ENCODE measurements around the gene ZKSCAN4.

The ZKSCAN4 gene

DNA sequence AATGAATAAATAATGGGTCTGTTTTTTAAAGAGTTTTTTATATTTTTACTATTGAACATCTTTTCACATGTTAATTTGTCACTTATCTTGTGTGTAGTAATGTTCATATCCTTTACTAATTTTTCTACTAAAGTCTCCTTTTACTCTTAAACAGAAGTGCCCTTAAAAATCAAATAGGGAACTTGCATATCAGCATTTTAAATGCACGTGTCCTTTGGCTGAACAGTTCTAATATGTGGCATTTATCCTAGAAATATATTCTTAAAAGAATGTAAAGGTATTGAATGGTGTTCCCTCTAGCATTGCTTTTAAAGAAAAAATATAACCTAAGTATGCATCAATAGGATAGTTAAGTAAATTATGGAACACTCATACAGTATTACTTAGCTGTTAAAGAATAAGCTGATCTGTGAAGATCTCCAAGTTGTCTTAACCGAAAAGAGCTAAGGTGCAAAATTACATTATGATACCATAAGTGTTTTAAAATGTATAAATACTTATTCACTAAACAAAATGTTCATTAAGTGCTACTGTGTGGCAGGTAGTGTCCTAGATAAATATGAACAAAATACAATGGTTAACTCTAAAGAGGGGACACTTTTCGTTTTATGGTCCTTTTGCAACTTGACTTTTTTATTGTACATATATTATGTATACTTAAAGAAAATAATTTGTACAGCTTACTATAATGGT, 28.7 kb upstream of the ZKSCAN4 start:
- no peaks in the 10 kb centered on the region for H3K9me2 ChIP-seq (replicated peaks; ENCODE audit: control insufficient read depth, low read length)
- no peaks in the 10 kb centered on the region for H3F3A ChIP-seq (ENCODE audit: control insufficient read depth, insufficient read depth)
- peaks cover 8% of the 10 kb centered on the region for H3K79me2 ChIP-seq (ENCODE audit: control insufficient read depth, low read length)
- peak overlapping the region; percentile 92 for H3K4me2 ChIP-seq (ENCODE audit: low read length)
- TF ChIP-seq, protein P1, sequence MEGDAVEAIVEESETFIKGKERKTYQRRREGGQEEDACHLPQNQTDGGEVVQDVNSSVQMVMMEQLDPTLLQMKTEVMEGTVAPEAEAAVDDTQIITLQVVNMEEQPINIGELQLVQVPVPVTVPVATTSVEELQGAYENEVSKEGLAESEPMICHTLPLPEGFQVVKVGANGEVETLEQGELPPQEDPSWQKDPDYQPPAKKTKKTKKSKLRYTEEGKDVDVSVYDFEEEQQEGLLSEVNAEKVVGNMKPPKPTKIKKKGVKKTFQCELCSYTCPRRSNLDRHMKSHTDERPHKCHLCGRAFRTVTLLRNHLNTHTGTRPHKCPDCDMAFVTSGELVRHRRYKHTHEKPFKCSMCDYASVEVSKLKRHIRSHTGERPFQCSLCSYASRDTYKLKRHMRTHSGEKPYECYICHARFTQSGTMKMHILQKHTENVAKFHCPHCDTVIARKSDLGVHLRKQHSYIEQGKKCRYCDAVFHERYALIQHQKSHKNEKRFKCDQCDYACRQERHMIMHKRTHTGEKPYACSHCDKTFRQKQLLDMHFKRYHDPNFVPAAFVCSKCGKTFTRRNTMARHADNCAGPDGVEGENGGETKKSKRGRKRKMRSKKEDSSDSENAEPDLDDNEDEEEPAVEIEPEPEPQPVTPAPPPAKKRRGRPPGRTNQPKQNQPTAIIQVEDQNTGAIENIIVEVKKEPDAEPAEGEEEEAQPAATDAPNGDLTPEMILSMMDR (IDR thresholded peaks at IDR 0.05; ENCODE audit: low read depth, low read length, poor library complexity, severe bottlenecking), result no peak
- no peak for TF ChIP-seq EZH2phosphoT487 (IDR thresholded peaks at IDR 0.05; ENCODE audit: borderline replicate concordance, low read length)
- no peaks in the 10 kb centered on the region for H3K27me3 ChIP-seq (ENCODE audit: control insufficient read depth, low read length)
- H3K4me1 ChIP-seq (ENCODE audit: control insufficient read depth, low read length), result peaks cover 13% of the 10 kb centered on the region
- H3K9me3 ChIP-seq (ENCODE audit: control insufficient read depth, insufficient read depth, low read length), result no peaks in the 10 kb centered on the region
- peak overlapping the region; percentile 80 for H3K4me3 ChIP-seq (ENCODE audit: low read length)
- H3K27ac ChIP-seq (ENCODE audit: low read depth, low read length), result no peak overlapping the region
- H3K36me3 ChIP-seq (ENCODE audit: control insufficient read depth, low read length), result peaks cover 13% of the 10 kb centered on the region
- H4K20me1 ChIP-seq (ENCODE audit: control insufficient read depth, insufficient read depth, low read depth, low read length), result no peaks in the 10 kb centered on the region

DNA sequence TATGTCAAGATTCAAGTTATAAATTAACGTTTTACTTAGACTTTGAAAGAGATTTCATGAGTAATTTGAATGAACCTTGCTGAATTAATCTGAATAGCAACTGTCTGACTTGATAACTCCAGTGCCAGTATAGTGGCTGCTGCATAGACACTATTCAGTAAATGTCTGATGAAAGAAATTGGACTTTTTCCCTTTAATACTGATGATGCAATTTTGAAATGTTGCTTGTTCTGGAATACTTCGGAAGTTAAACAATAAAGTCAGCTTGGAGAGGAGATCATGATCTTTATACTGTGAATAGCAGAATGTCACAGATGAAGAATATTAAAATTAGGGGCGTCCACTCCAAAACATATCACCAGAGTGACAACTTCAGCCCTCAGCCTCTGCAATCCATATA, 25.7 kb upstream of the ZKSCAN4 start:
- Histone ChIP-seq H3K36me3 (ENCODE audit: control insufficient read depth, low read length) (peaks cover 18% of the 10 kb centered on the region), H3K9me3 (ENCODE audit: control insufficient read depth, insufficient read depth, low read length) (no peaks in the 10 kb centered on the region), H3K4me3 (ENCODE audit: low read length) (no peak overlapping the region), H3K4me2 (ENCODE audit: low read length) (no peak overlapping the region), H4K20me1 (ENCODE audit: control insufficient read depth, insufficient read depth, low read depth, low read length) (no peaks in the 10 kb centered on the region), H3K27me3 (ENCODE audit: control insufficient read depth, low read length) (no peaks in the 10 kb centered on the region), H3F3A (ENCODE audit: control insufficient read depth, insufficient read depth) (no peaks in the 10 kb centered on the region), H3K9me2 (replicated peaks; ENCODE audit: control insufficient read depth, low read length) (no peaks in the 10 kb centered on the region), H3K79me2 (ENCODE audit: control insufficient read depth, low read length) (peaks cover 8% of the 10 kb centered on the region), H3K27ac (ENCODE audit: low read depth, low read length) (no peak overlapping the region), H3K4me1 (ENCODE audit: control insufficient read depth, low read length) (peaks cover 13% of the 10 kb centered on the region)
- TF ChIP-seq, protein P1 (IDR thresholded peaks at IDR 0.05; ENCODE audit: low read depth, low read length, poor library complexity, severe bottlenecking), result no peak
- no peak for TF ChIP-seq EZH2phosphoT487 (IDR thresholded peaks at IDR 0.05; ENCODE audit: borderline replicate concordance, low read length)

DNA sequence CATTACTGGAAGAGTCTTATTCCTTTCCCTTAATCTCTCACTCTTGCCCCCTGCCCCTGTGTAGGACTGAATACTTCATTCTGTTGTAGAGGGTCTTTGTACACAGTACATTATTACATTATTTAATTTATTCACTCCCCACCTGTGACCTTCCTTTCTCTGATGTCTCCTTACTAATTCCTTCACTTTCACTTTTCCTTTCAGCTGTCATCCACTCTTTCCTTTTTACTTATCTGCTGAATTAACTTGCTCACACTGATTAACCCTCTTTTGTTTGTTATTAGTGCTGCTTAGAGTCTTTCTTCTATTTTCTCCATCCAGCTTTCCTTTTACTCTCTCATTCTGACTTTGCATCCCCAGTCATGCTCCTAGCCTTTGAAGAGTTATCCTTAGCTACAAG, 22.8 kb upstream of the ZKSCAN4 start:
- peaks cover 27% of the 10 kb centered on the region for H3K36me3 ChIP-seq (ENCODE audit: control insufficient read depth, low read length)

More for the DNA sequence above, 22.8 kb upstream of the ZKSCAN4 start:
- no peak overlapping the region for H3K27ac ChIP-seq (ENCODE audit: low read depth, low read length)
- no peaks in the 10 kb centered on the region for H3K9me2 ChIP-seq (replicated peaks; ENCODE audit: control insufficient read depth, low read length)
- no peaks in the 10 kb centered on the region for H3K27me3 ChIP-seq (ENCODE audit: control insufficient read depth, low read length)
- H3K4me2 ChIP-seq (ENCODE audit: low read length), result no peak overlapping the region
- H3K4me3 ChIP-seq (ENCODE audit: low read length), result no peak overlapping the region
- TF ChIP-seq, protein P1 (IDR thresholded peaks at IDR 0.05; ENCODE audit: low read depth, low read length, poor library complexity, severe bottlenecking), result no peak
- TF ChIP-seq EZH2phosphoT487 (IDR thresholded peaks at IDR 0.05; ENCODE audit: borderline replicate concordance, low read length), result no peak
- H3K79me2 ChIP-seq (ENCODE audit: control insufficient read depth, low read length), result no peaks in the 10 kb centered on the region
- H4K20me1 ChIP-seq (ENCODE audit: control insufficient read depth, insufficient read depth, low read depth, low read length), result no peaks in the 10 kb centered on the region
- H3K4me1 ChIP-seq (ENCODE audit: control insufficient read depth, low read length), result no peaks in the 10 kb centered on the region
- H3K9me3 ChIP-seq (ENCODE audit: control insufficient read depth, insufficient read depth, low read length), result no peaks in the 10 kb centered on the region
- H3F3A ChIP-seq (ENCODE audit: control insufficient read depth, insufficient read depth), result no peaks in the 10 kb centered on the region
